Measurements from ENCODE around the gene MAGT1. TPM values are rescaled to one million over a fixed set of nuclear protein-coding genes. Genes with fewer than 3 reads are reported as not detected.

Gene MAGT1
- total and polyA plus RNA-seq, 2 donors (not counting 1 experiment from before 2014, with no cell fraction given) = 7.4 to 30.0 TPM

DNA sequence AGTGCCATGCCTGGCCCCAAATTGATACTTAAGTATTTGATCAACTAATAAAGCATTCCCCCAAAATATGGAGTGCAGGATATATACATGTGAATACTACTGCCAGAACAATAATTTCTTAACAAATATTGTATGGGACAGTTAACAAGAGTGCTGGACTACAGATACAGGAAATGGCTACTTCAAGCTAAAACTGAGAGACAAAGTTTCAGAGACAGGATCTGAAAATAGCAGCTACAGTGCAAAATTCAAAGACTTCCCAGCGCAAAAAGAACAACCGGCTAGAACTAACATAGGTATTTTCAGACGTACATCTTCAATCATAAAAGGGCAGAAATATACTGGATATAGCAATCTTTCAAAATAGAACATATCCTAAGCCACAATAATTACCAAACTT is 115.5 kb downstream of the MAGT1 start:
- Histone ChIP-seq H3K27ac (ENCODE audit: low read length in 2 of 2) (peak overlapping the region in 1 of 2 donors; percentile 16), H3K4me2 (replicated peaks; ENCODE audit: low read depth, low read length, poor library complexity, severe bottlenecking) (peak overlapping the region; percentile 12), H3K27me3 (replicated peaks in 1 of 4; ENCODE audit: control extremely low read depth in 1 of 4, control insufficient read depth in 3 of 4, insufficient read depth in 4 of 4, low read length in 3 of 4) (no peaks in the 10 kb centered on the region), H3K9me3 (ENCODE audit: control extremely low read depth in 1 of 3, control insufficient read depth in 2 of 3, insufficient read depth in 1 of 3, low read length in 2 of 3) (peaks cover 0 to 3% (median 0%) of the 10 kb centered on the region in 3 donors), H2AFZ (ENCODE audit: insufficient read depth, low read depth, low read length, poor library complexity, severe bottlenecking) (no peak overlapping the region), H3K4me3 (ENCODE audit: control extremely low read depth in 1 of 5, extremely low read depth in 1 of 5, insufficient read depth in 1 of 5, low read depth in 2 of 5, low read length in 4 of 5) (no peak overlapping the region), H3K79me2 (ENCODE audit: control insufficient read depth, insufficient read depth, low read length) (peaks cover 89% of the 10 kb centered on the region), H3K36me3 (replicated peaks in 1 of 2; ENCODE audit: control extremely low read depth in 1 of 2, control insufficient read depth in 1 of 2, extremely low read depth in 1 of 2, insufficient read depth in 2 of 2, low read length in 1 of 2) (no peaks in the 10 kb centered on the region), H3K9ac (ENCODE audit: low read length) (no peak overlapping the region), H3K4me1 (ENCODE audit: control insufficient read depth in 2 of 2, insufficient read depth in 2 of 2, low read length in 2 of 2) (peaks cover 7 to 12% of the 10 kb centered on the region in 2 donors), H4K20me1 (ENCODE audit: control insufficient read depth, insufficient read depth, low read length, poor library complexity, severe bottlenecking) (peaks cover 3% of the 10 kb centered on the region)
- Mint-ChIP-seq H3K4me1 (peaks cover 48% of the 10 kb centered on the region), H3K9me3 (ENCODE audit: insufficient read depth) (no peaks in the 10 kb centered on the region), H3K4me3 (peak overlapping the region; percentile 3), H3K27ac (no peak overlapping the region), H3K27me3 (no peaks in the 10 kb centered on the region)
- DNase-seq (no peak), ATAC-seq (ENCODE audit: low read depth) (no peak)
- no CpG with 5 or more reads among the region's 3 CpGs for WGBS (ENCODE audit: insufficient coverage)
- ChIA-PET POLR2A (no interaction called here), CTCF (interaction anchor here (0.5 kb wide), 1 partner anchor 68 kb away, joined by 3 read pairs; no protein-coding TSS in a partner anchor)
- intact Hi-C loops (cut with micrococcal nuclease) = loop anchor here (10.0 kb wide), 1 partner anchor 85 kb away; no protein-coding TSS in a partner anchor
- TF ChIP-seq, protein P1, sequence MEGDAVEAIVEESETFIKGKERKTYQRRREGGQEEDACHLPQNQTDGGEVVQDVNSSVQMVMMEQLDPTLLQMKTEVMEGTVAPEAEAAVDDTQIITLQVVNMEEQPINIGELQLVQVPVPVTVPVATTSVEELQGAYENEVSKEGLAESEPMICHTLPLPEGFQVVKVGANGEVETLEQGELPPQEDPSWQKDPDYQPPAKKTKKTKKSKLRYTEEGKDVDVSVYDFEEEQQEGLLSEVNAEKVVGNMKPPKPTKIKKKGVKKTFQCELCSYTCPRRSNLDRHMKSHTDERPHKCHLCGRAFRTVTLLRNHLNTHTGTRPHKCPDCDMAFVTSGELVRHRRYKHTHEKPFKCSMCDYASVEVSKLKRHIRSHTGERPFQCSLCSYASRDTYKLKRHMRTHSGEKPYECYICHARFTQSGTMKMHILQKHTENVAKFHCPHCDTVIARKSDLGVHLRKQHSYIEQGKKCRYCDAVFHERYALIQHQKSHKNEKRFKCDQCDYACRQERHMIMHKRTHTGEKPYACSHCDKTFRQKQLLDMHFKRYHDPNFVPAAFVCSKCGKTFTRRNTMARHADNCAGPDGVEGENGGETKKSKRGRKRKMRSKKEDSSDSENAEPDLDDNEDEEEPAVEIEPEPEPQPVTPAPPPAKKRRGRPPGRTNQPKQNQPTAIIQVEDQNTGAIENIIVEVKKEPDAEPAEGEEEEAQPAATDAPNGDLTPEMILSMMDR (IDR thresholded peaks at IDR 0.05) = no peak
- TF ChIP-seq EZH2 (IDR thresholded peaks at IDR 0.05; ENCODE audit: borderline replicate concordance, insufficient read depth, low read depth, low read length, poor library complexity, severe bottlenecking) = no peak

DNA sequence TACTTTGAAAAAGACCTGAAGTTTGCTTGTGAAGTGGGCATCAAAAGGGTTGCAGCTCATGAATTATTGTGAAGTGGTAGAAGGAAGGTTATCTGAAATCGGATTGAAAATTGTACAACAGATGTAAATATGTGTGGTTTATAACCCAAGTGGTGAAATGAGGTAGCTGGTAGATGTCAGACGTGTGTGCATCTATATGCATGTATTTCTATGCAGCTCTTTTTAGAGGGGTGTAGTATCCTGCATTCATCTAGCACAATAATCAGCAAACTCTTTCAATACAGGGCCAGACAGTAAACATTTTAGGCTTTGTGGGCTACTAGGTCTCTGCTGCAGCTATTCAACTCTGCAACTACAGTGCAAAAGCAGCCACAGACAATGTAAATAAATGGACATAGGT is 118.6 kb downstream of the MAGT1 start:
- no CpG with 5 or more reads among the region's 2 CpGs for WGBS (ENCODE audit: insufficient coverage)
- peaks cover 6 to 12% of the 10 kb centered on the region in 2 donors for H3K4me1 ChIP-seq (ENCODE audit: control insufficient read depth in 2 of 2, insufficient read depth in 2 of 2, low read length in 2 of 2)
- ATAC-seq (ENCODE audit: low read depth) = no peak
- H3K27ac Mint-ChIP-seq = no peak overlapping the region
- peaks cover 0 to 3% (median 0%) of the 10 kb centered on the region in 3 donors for H3K9me3 ChIP-seq (ENCODE audit: control extremely low read depth in 1 of 3, control insufficient read depth in 2 of 3, insufficient read depth in 1 of 3, low read length in 2 of 3)
- H3K79me2 ChIP-seq (ENCODE audit: control insufficient read depth, insufficient read depth, low read length) = peaks cover 89% of the 10 kb centered on the region
- H3K4me1 Mint-ChIP-seq = peaks cover 38% of the 10 kb centered on the region
- H3K27ac ChIP-seq (ENCODE audit: low read length in 2 of 2) = peak overlapping the region in 1 of 2 donors; percentile 15
- intact Hi-C loops (cut with micrococcal nuclease) = no loop called here
- H4K20me1 ChIP-seq (ENCODE audit: control insufficient read depth, insufficient read depth, low read length, poor library complexity, severe bottlenecking) = peaks cover 25% of the 10 kb centered on the region
- POLR2A ChIA-PET = no interaction called here
- H3K27me3 Mint-ChIP-seq = no peaks in the 10 kb centered on the region
- H3K9me3 Mint-ChIP-seq (ENCODE audit: insufficient read depth) = no peaks in the 10 kb centered on the region
- no peak overlapping the region for H2AFZ ChIP-seq (ENCODE audit: insufficient read depth, low read depth, low read length, poor library complexity, severe bottlenecking)
- no peak overlapping the region for H3K9ac ChIP-seq (ENCODE audit: low read length)
- TF ChIP-seq, protein P1 (IDR thresholded peaks at IDR 0.05) = no peak
- no peak for TF ChIP-seq EZH2 (IDR thresholded peaks at IDR 0.05; ENCODE audit: borderline replicate concordance, insufficient read depth, low read depth, low read length, poor library complexity, severe bottlenecking)
- no peak for DNase-seq
- peak overlapping the region; percentile 8 for H3K4me2 ChIP-seq (replicated peaks; ENCODE audit: low read depth, low read length, poor library complexity, severe bottlenecking)
- CTCF ChIA-PET = no interaction called here
- H3K4me3 Mint-ChIP-seq = no peak overlapping the region
- H3K36me3 ChIP-seq (replicated peaks in 1 of 2; ENCODE audit: control extremely low read depth in 1 of 2, control insufficient read depth in 1 of 2, extremely low read depth in 1 of 2, insufficient read depth in 2 of 2, low read length in 1 of 2) = no peaks in the 10 kb centered on the region
- no peaks in the 10 kb centered on the region for H3K27me3 ChIP-seq (replicated peaks in 1 of 4; ENCODE audit: control extremely low read depth in 1 of 4, control insufficient read depth in 3 of 4, insufficient read depth in 4 of 4, low read length in 3 of 4)
- H3K4me3 ChIP-seq (ENCODE audit: control extremely low read depth in 1 of 5, extremely low read depth in 1 of 5, insufficient read depth in 1 of 5, low read depth in 2 of 5, low read length in 4 of 5) = no peak overlapping the region

Small RNAs within 50 kb of the gene (small RNA-seq; reads per million reads assigned to genes)
- gene RN7SL460P (ENCODE audit: insufficient read length, low read depth, low replicate concordance) = not detected
- gene RNU6-854P (ENCODE audit: insufficient read length, low read depth, low replicate concordance) = not detected

Other genes with a start within 250 kb of the MAGT1 start
- gene ATRX, start 109.2 kb downstream of the MAGT1 start, total RNA-seq = 173 and 187 TPM in 2 replicates
- gene ATRX, start 109.2 kb downstream of the MAGT1 start, polyA plus RNA-seq = 19.3 and 28.4 TPM in 2 replicates
- gene COX7B, start 4.0 kb upstream of the MAGT1 start, total RNA-seq = 91.1 and 94.0 TPM in 2 replicates
- 292 and 352 TPM in 2 replicates for gene COX7B, start 4.0 kb upstream of the MAGT1 start, polyA plus RNA-seq
- gene ATP7A, start 15.3 kb upstream of the MAGT1 start, total RNA-seq = 12.4 and 14.8 TPM in 2 replicates
- 2.7 and 3.0 TPM in 2 replicates for gene ATP7A, start 15.3 kb upstream of the MAGT1 start, polyA plus RNA-seq
- gene PGAM4, start 74.2 kb upstream of the MAGT1 start, total RNA-seq = not detected in 2 replicates
- not detected in 2 replicates for gene PGAM4, start 74.2 kb upstream of the MAGT1 start, polyA plus RNA-seq
- 153 and 162 TPM in 2 replicates for gene PGK1, start 208.8 kb upstream of the MAGT1 start, total RNA-seq
- 83.7 and 135 TPM in 2 replicates for gene PGK1, start 208.8 kb upstream of the MAGT1 start, polyA plus RNA-seq
- 12.2 and 13.7 TPM in 2 replicates for gene TAF9B, start 244.2 kb upstream of the MAGT1 start, total RNA-seq
- gene TAF9B, start 244.2 kb upstream of the MAGT1 start, polyA plus RNA-seq = 2.2 and 2.5 TPM in 2 replicates